AG09319 (cell line): ENCODE results near the gene TULP1.

ENCODE experiments used
- DNase-seq: peaks from one replicate; pipeline ENCODE4 v3.0.0-alpha.2; 2010; ENCODE audit warnings: low read depth; ENCODE audit errors: extremely low read depth
- CTCF ChIP-seq: IDR thresholded peaks from 2 replicates; pipeline ENCODE4 v1.5.1; 2011; ENCODE audit warnings: low read depth, mild to moderate bottlenecking, inconsistent platforms, low read length, moderate library complexity

The TULP1 gene

GRCh38 chr6:35511562-35511941 is 1.1 kb downstream of the TULP1 start:
- DNase-seq: no peak
- no peak for TF ChIP-seq CTCF

GRCh38 chr6:35510916-35511561 is 1.7 kb downstream of the TULP1 start:
- no peak for TF ChIP-seq CTCF
- no peak for DNase-seq

- no peak for TF ChIP-seq CTCF
- no peak for DNase-seq
These were observed 4.2 kb downstream of the TULP1 start for GRCh38 chr6:35508542-35508941.

GRCh38 chr6:35508027-35508426 is 4.7 kb downstream of the TULP1 start:
- TF ChIP-seq CTCF: no peak
- DNase-seq: no peak

- no peak for TF ChIP-seq CTCF
- no peak for DNase-seq
These were observed 5.5 kb downstream of the TULP1 start for GRCh38 chr6:35507221-35507620.

- DNase-seq: no peak
- no peak for TF ChIP-seq CTCF
These were observed 6.2 kb downstream of the TULP1 start for GRCh38 chr6:35506536-35506935.

- DNase-seq: no peak
These were observed 6.7 kb downstream of the TULP1 start for GRCh38 chr6:35505999-35506412.

More at GRCh38 chr6:35505999-35506412, 6.7 kb downstream of the TULP1 start:
- TF ChIP-seq CTCF: no peak
